Body of pancreas (tissue), 4 donors: ENCODE measurements around the gene RASGRP4. TPM values are rescaled to one million over a fixed set of nuclear protein-coding genes. Genes with fewer than 3 reads are reported as not detected.

ENCODE experiments used
- ATAC-seq: fragments of 150-250 bp; one replicate; pipeline ENCODE4 v1.9.1; 2016
- DNase-seq, 4 donors: peaks; one replicate each; pipeline ENCODE4 v3.0.0-alpha.2; 2019
- H3K27ac ChIP-seq, 4 donors: fragments of 200-600 bp; sonication (generic); 1 replicate in 3 of 4; 2 replicates in 1 of 4; pipeline versions ENCODE4 v1.5.1 to v1.6.1; 2016 to 2019; ENCODE audit warnings: mild to moderate bottlenecking in 1 of 4, mixed read lengths in 1 of 4, moderate library complexity in 1 of 4
- H3K27me3 ChIP-seq, 2 donors: fragments of 200-600 bp; sonication (generic); one replicate each; pipeline ENCODE4 v1.6.0; 2016; ENCODE audit warnings: mild to moderate bottlenecking in 1 of 2
- H3K36me3 ChIP-seq, 2 donors: fragments of 200-600 bp; sonication (generic); replicated peaks in 1 of 2; 2 replicates each; pipeline ENCODE4 v1.5.1; 2016; ENCODE audit warnings: low read depth in 2 of 2; ENCODE audit not compliant: insufficient read depth in 1 of 2
- H3K4me1 ChIP-seq: fragments of 200-600 bp; sonication (generic); one replicate; pipeline ENCODE4 v1.6.0; 2016
- H3K4me3 ChIP-seq, 2 donors: fragments of 200-600 bp; sonication (generic); 1 replicate in 1 of 2; 2 replicates in 1 of 2; pipeline ENCODE4 v1.5.1; 2016 to 2019
- H3K9me3 ChIP-seq, 3 donors: fragments of 200-600 bp; sonication (generic); 1 replicate in 2 of 3; 2 replicates in 1 of 3; pipeline ENCODE4 v1.5.1; 2016
- CTCF ChIP-seq, 7 experiments: fragments of 450-650 bp in 4 of 7; fragments of 200-600 bp in 3 of 7; sonication (generic) in 3 of 7; IDR thresholded peaks; one replicate each; pipeline ENCODE4 v1.5.1; 2016 to 2019; ENCODE audit warnings: antibody characterized with exemption in 7 of 7
- POLR2A ChIP-seq, 3 donors: fragments of 450-650 bp; IDR thresholded peaks; one replicate each; pipeline ENCODE4 v1.6.1; 2016; ENCODE audit warnings: antibody characterized with exemption in 3 of 3, mild to moderate bottlenecking in 2 of 3
- WGBS, 2 donors: methylation state at CpG; one replicate each; pipeline ENCODE4 v1.1.5; 2017; 5-methylcytosine and 5-hydroxymethylcytosine counted together
- intact Hi-C: fragments of 100-400 bp; cut with DNase I; formaldehyde crosslinking; loops from one replicate; pipeline ENCODE4 v1.15.1; 2023
- total RNA-seq, 2 donors: library from RNA; depleted of rRNA; stranded (reverse); fragments of >200 nt; gene quantifications; one replicate each; pipeline ENCODE4 v1.1.0, GENCODE V29; 2016

Gene RASGRP4
- total RNA-seq, 2 donors from 2014 or later: 1.6 to 4.6 TPM

GRCh38 chr19:38376576-38376975 lies 49.4 kb downstream of the RASGRP4 start:
- no peak for ATAC-seq
- Histone ChIP-seq H3K27me3 (no peaks in the 10 kb centered on the region), H3K4me3 (no peak overlapping the region), H3K36me3 (peaks cover 2 to 20% of the 10 kb centered on the region in 2 donors), H3K4me1 (peaks cover 24% of the 10 kb centered on the region), H3K27ac (no peak overlapping the region), H3K9me3 (no peaks in the 10 kb centered on the region)
- no peak for DNase-seq
- 90% methylated on average over 3 of the region's 3 CpGs for WGBS, 2 donors
- intact Hi-C loops: no loop called here
- TF ChIP-seq POLR2A (IDR thresholded peaks at IDR 0.05) (no peak), CTCF (IDR thresholded peaks at IDR 0.05) (no peak)

- TF ChIP-seq CTCF (IDR thresholded peaks at IDR 0.05) (no peak), POLR2A (IDR thresholded peaks at IDR 0.05) (no peak)
- Histone ChIP-seq H3K4me1 (peaks cover 24% of the 10 kb centered on the region), H3K9me3 (no peaks in the 10 kb centered on the region), H3K27ac (no peak overlapping the region), H3K27me3 (no peaks in the 10 kb centered on the region), H3K36me3 (peaks cover 0 to 12% of the 10 kb centered on the region in 2 donors), H3K4me3 (peak overlapping the region in 1 of 2 donors; percentile 75)
- no peak for DNase-seq
- no peak for ATAC-seq
- intact Hi-C loops: no loop called here
- 57 to 85% methylated on average over 5 of the region's 5 CpGs for WGBS, 2 donors
Observed at GRCh38 chr19:38375748-38376147, 50.3 kb downstream of the RASGRP4 start.

GRCh38 chr19:38375098-38375493 lies 50.9 kb downstream of the RASGRP4 start:
- 1 to 2% methylated on average over 18 of the region's 18 CpGs for WGBS, 2 donors
- peaks cover 0 to 8% of the 10 kb centered on the region in 2 donors for H3K36me3 ChIP-seq
- peaks cover 24% of the 10 kb centered on the region for H3K4me1 ChIP-seq
- no peak for DNase-seq
- no peak for TF ChIP-seq CTCF (IDR thresholded peaks at IDR 0.05)
- intact Hi-C loops: no loop called here
- peak overlapping the region; percentile 55 to 75 for H3K4me3 ChIP-seq
- H3K9me3 ChIP-seq: no peaks in the 10 kb centered on the region
- no peaks in the 10 kb centered on the region for H3K27me3 ChIP-seq
- no peak for ATAC-seq
- H3K27ac ChIP-seq: peak overlapping the region; percentile 51 to 93 (median 79)

- H3K9me3 ChIP-seq: no peaks in the 10 kb centered on the region
- H3K27ac ChIP-seq: peak within 1 kb of the TSS; percentile 73 to 93 (median 80)
- TF ChIP-seq POLR2A (IDR thresholded peaks at IDR 0.05) (peak; percentile 88 to 95 (median 95)), CTCF (IDR thresholded peaks at IDR 0.05) (peak in 4 of 7 experiments; percentile 9 to 36 (median 26))
- H3K27me3 ChIP-seq: no peaks in the 10 kb centered on the region
- peak; percentile 99 to 100 (median 100) for DNase-seq
- peak; percentile 99 for ATAC-seq
- 0 to 1% methylated on average over 24 to 61 of the region's 65 CpGs for WGBS, 2 donors
- peaks cover 0 to 7% of the 10 kb centered on the region in 2 donors for H3K36me3 ChIP-seq
- peaks cover 24% of the 10 kb centered on the region for H3K4me1 ChIP-seq
- H3K4me3 ChIP-seq: peak within 1 kb of the TSS; percentile 55 to 75
- intact Hi-C loops: loop anchor here (5.0 kb wide), 1 partner anchor 37 kb away; the partner anchor contains the start of gene CATSPERG
Observed at GRCh38 chr19:38374332-38375097, 51.5 kb downstream of the RASGRP4 start, which contains the start of gene PSMD8. PSMD8 (plus strand) TSS chr19:38374571; CDS start chr19:38374602, 31 bp downstream.
